GM12878 (cell line): ENCODE data around the gene SEMA5B. TPM values are rescaled to one million over a fixed set of nuclear protein-coding genes. Genes with fewer than 3 reads are reported as not detected.

Experiments
- ATAC-seq: fragments of 200-7000 bp; cut with Tn5 transposase; 3 replicates; pipeline ENCODE4 v1.9.1; 2020; ENCODE audit warnings: mild to moderate bottlenecking, moderate library complexity
- BruUV-seq: library from RNA; stranded (reverse); fragments of 400-500 nt; replicated peaks from 2 replicates; lab custom pipeline; 2021; lab: Mats Ljungman, UMichigan
- CTCF ChIA-PET: fragments of 300-600 bp; sonication (Branson Sonifier 250); formaldehyde crosslinking; extraction: SDS; loops from one replicate; lab custom pipeline; 2021; ENCODE audit warnings: inconsistent platforms; lab: Yijun Ruan, JAX
- POLR2A ChIA-PET: fragments of 350-600 bp; formaldehyde crosslinking; extraction: SDS; loops from one replicate; lab custom pipeline; 2021; ENCODE audit warnings: inconsistent platforms; lab: Charles Lee
- RAD21 ChIA-PET: fragments of 300-600 bp; sonication (Branson Sonifier 250); formaldehyde crosslinking; loops from one replicate; lab custom pipeline; 2023; ENCODE audit warnings: antibody characterized with exemption; ENCODE audit not compliant: unreplicated experiment; lab: Charles Lee
- SMC1A ChIA-PET: fragments of 300-600 bp; sonication (Branson Sonifier 250); formaldehyde crosslinking; loops from one replicate; lab custom pipeline; 2023; ENCODE audit not compliant: unreplicated experiment, uncharacterized antibody; lab: Charles Lee
- DNase-seq: peaks from one replicate; pipeline ENCODE4 v3.0.0-alpha.2; 2011; ENCODE audit warnings: low read depth, low spot score
- FAIRE-seq: peaks from 3 replicates; lab custom pipeline; 2011; peaks lifted over from hg19 to GRCh38; lab: Jason Lieb, UNC
- H2AFZ ChIP-seq: 2 replicates; pipeline ENCODE4 v1.6.0; 2011; ENCODE audit warnings: low read depth, low read length, control low read depth; ENCODE audit not compliant: control insufficient read depth
- H3K27ac ChIP-seq: 2 replicates; pipeline ENCODE4 v1.5.1; 2011; ENCODE audit warnings: control low read depth; ENCODE audit not compliant: control insufficient read depth, insufficient read depth
- H3K27me3 ChIP-seq, 2 experiments: replicated peaks in 1 of 2; 2 replicates each; pipeline versions ENCODE4 v1.6.0 to v1.6.1; 2011; ENCODE audit warnings: low read length in 1 of 2; ENCODE audit not compliant: control insufficient read depth in 2 of 2, insufficient read depth in 2 of 2
- H3K36me3 ChIP-seq, 2 experiments: 2 replicates each; pipeline ENCODE4 v1.5.1; 2011; ENCODE audit warnings: low read length in 1 of 2; ENCODE audit not compliant: control insufficient read depth in 2 of 2, insufficient read depth in 2 of 2
- H3K4me1 ChIP-seq: 2 replicates; pipeline ENCODE4 v1.6.1; 2011; ENCODE audit warnings: mild to moderate bottlenecking, low read length, moderate library complexity, mixed read lengths; ENCODE audit not compliant: control insufficient read depth, insufficient read depth
- H3K4me2 ChIP-seq: 2 replicates; pipeline ENCODE4 v1.6.0; 2011; ENCODE audit warnings: control low read depth; ENCODE audit not compliant: control insufficient read depth, insufficient read depth
- H3K4me3 ChIP-seq: fragments of 200-600 bp; sonication (generic); 2 replicates; pipeline ENCODE4 v1.5.1; 2016
- H3K79me2 ChIP-seq: 2 replicates; pipeline ENCODE4 v1.6.0; 2011; ENCODE audit warnings: low read length; ENCODE audit not compliant: control insufficient read depth, insufficient read depth
- H3K9ac ChIP-seq: 2 replicates; pipeline ENCODE4 v1.8.0; 2011; ENCODE audit warnings: low read length, control low read depth, mixed read lengths; ENCODE audit not compliant: control insufficient read depth, insufficient read depth
- H3K9me3 ChIP-seq: replicated peaks from 3 replicates; pipeline ENCODE4 v1.5.1; 2011; ENCODE audit warnings: mild to moderate bottlenecking, low read length; ENCODE audit not compliant: control insufficient read depth, insufficient read depth
- H4K20me1 ChIP-seq: 2 replicates; pipeline ENCODE4 v1.6.0; 2011; ENCODE audit not compliant: control insufficient read depth, insufficient read depth
- ATF3 ChIP-seq: IDR thresholded peaks from 2 replicates; pipeline ENCODE4 v1.6.1; 2011; ENCODE audit warnings: low read depth, mild to moderate bottlenecking, low read length, moderate library complexity, borderline replicate concordance; ENCODE audit errors: extremely low read depth
- CEBPZ ChIP-seq: fragments of 150-350 bp; IDR thresholded peaks from 2 replicates; pipeline ENCODE4 v1.6.1; 2016; ENCODE audit warnings: low read depth, low read length
- EZH2 ChIP-seq: IDR thresholded peaks from 2 replicates; pipeline ENCODE4 v1.6.1; 2012; ENCODE audit warnings: low read depth, mild to moderate bottlenecking, control low read depth, inconsistent platforms, low read length, borderline replicate concordance; ENCODE audit not compliant: control insufficient read depth
- HDGF ChIP-seq: fragments of 450-650 bp; IDR thresholded peaks from 2 replicates; pipeline ENCODE4 v1.6.1; 2016; ENCODE audit warnings: antibody characterized with exemption
- IKZF1 ChIP-seq: fragments of 450-650 bp; conservative IDR thresholded peaks from 2 replicates; pipeline ENCODE4 v1.6.1; 2017; ENCODE audit warnings: antibody characterized with exemption, mild to moderate bottlenecking
- MTA2 ChIP-seq: fragments of 450-650 bp; IDR thresholded peaks from 2 replicates; pipeline ENCODE4 v1.6.1; 2016; ENCODE audit warnings: low read depth, mild to moderate bottlenecking, moderate library complexity
- NR2C1 ChIP-seq: fragments of 450-650 bp; IDR thresholded peaks from 2 replicates; pipeline ENCODE4 v1.6.1; 2017; ENCODE audit warnings: antibody characterized with exemption, mild to moderate bottlenecking, moderate library complexity
- NR2F1 ChIP-seq: fragments of 450-650 bp; conservative IDR thresholded peaks from 2 replicates; pipeline ENCODE4 v1.6.1; 2017; ENCODE audit warnings: mild to moderate bottlenecking
- RAD51 ChIP-seq: fragments of 450-650 bp; IDR thresholded peaks from 2 replicates; pipeline ENCODE4 v1.6.1; 2016; ENCODE audit warnings: moderate library complexity, mild to moderate bottlenecking, inconsistent platforms
- RELA ChIP-seq: fragments of 450-650 bp; IDR thresholded peaks from 2 replicates; pipeline ENCODE4 v1.8.0; 2014; ENCODE audit warnings: borderline replicate concordance; ENCODE audit not compliant: partially characterized antibody
- RFX5 ChIP-seq: IDR thresholded peaks from 2 replicates; pipeline ENCODE4 v1.6.1; 2011; ENCODE audit warnings: low read depth, low read length, improper control_type of control experiment
- SREBF1 ChIP-seq: IDR thresholded peaks from 2 replicates; pipeline ENCODE4 v1.6.1; 2012; ENCODE audit warnings: mild to moderate bottlenecking, low read length
- TCF7 ChIP-seq: IDR thresholded peaks from 2 replicates; pipeline ENCODE4 v1.6.1; 2014; ENCODE audit warnings: antibody characterized with exemption, borderline replicate concordance
- WGBS: methylation state at CpG from one replicate; pipeline ENCODE4 v1.1.6; 2016; ENCODE audit warnings: low lambda C conversion rate; ENCODE audit not compliant: insufficient replicate concordance, insufficient coverage; ENCODE audit errors: missing lambda C conversion rate; 5-methylcytosine and 5-hydroxymethylcytosine counted together
- in situ Hi-C: fragments of 300-500 bp; cut with MboI; formaldehyde crosslinking; loops from 9 replicates; pipeline ENCODE4 v1.14.3; 2018; ENCODE audit warnings: mixed read lengths
- intact Hi-C: fragments of 100-400 bp; cut with micrococcal nuclease; formaldehyde crosslinking; loops from one replicate; pipeline ENCODE4 v1.14.2; 2022; ENCODE audit not compliant: unreplicated experiment
- polyA plus RNA-seq, 11 experiments: library from polyadenylated mRNA; depleted of rRNA in 4 of 11; unstranded in 6 of 11; stranded (reverse) in 5 of 11; fragments of >200 nt; fragmentation: Nextera tagmentation in 4 of 11; fragmentation: Illumina TruSeq in 1 of 11; extraction: Ambion mirVana in 4 of 11; extraction: Trizol in 1 of 11; gene quantifications; 1 replicate in 1 of 11; 2 replicates in 10 of 11; pipeline versions ENCODE4 v1.2.1 to v1.2.3, GENCODE V29; 2011 to 2016; ENCODE audit warnings: inconsistent platforms in 2 of 11, missing spikeins in 2 of 11, low read depth in 1 of 11
- total RNA-seq, 4 experiments: library from RNA; depleted of rRNA in 3 of 4; stranded (reverse); fragments of >200 nt in 3 of 4; fragmentation: Illumina TruSeq in 1 of 4; extraction: Trizol in 1 of 4; gene quantifications; 2 replicates each; pipeline versions ENCODE4 v1.2.1 to v1.2.3, GENCODE V29; 2013 to 2021
- TF ChIP-seq, protein P1 (sequence below): fragments of 450-650 bp; IDR thresholded peaks from 2 replicates; pipeline ENCODE4 v1.6.1; 2016; ENCODE audit warnings: mild to moderate bottlenecking
- TF ChIP-seq, protein P2 (sequence below): IDR thresholded peaks from 2 replicates; pipeline ENCODE4 v1.6.1; 2012; ENCODE audit warnings: low read depth, low read length, improper control_type of control experiment

The SEMA5B gene
- total and polyA plus RNA-seq, 10 of the 15 experiments (the other 5 are each of a cell fraction or from before 2014, with no cell fraction given), result 0.05 TPM; not detected in 9

- H3K27ac ChIP-seq, result no peak overlapping the region
- BruUV-seq, result no TSS peak
- CTCF ChIA-PET, result interaction anchor here (0.9 to 2.2 kb wide), 5 partner anchors 10 to 71 kb away, joined by 3 to 18 read pairs (median 4); no protein-coding TSS in a partner anchor
- peaks cover 3 to 7% of the 10 kb centered on the region in 2 experiments; a peak in 3 of 4 replicates for H3K27me3 ChIP-seq
- H4K20me1 ChIP-seq, result no peaks in the 10 kb centered on the region
- intact Hi-C loops, result no loop called here
- H3K4me3 ChIP-seq, result no peak overlapping the region
- no peaks in the 10 kb centered on the region for H3K79me2 ChIP-seq
- WGBS, result 11% methylated on average over 6 of the region's 6 CpGs
- no peak overlapping the region for H3K4me2 ChIP-seq
- TF ChIP-seq ATF3 (no peak), RFX5 (no peak), SREBF1 (no peak), MTA2 (no peak), HDGF (no peak), IKZF1 (no peak), RAD51 (no peak), RELA (no peak), NR2F1 (no peak), EZH2 (no peak), NR2C1 (no peak), CEBPZ (no peak), TCF7 (no peak)
- TF ChIP-seq, protein P1, sequence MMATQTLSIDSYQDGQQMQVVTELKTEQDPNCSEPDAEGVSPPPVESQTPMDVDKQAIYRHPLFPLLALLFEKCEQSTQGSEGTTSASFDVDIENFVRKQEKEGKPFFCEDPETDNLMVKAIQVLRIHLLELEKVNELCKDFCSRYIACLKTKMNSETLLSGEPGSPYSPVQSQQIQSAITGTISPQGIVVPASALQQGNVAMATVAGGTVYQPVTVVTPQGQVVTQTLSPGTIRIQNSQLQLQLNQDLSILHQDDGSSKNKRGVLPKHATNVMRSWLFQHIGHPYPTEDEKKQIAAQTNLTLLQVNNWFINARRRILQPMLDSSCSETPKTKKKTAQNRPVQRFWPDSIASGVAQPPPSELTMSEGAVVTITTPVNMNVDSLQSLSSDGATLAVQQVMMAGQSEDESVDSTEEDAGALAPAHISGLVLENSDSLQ, result no peak
- TF ChIP-seq, protein P2, sequence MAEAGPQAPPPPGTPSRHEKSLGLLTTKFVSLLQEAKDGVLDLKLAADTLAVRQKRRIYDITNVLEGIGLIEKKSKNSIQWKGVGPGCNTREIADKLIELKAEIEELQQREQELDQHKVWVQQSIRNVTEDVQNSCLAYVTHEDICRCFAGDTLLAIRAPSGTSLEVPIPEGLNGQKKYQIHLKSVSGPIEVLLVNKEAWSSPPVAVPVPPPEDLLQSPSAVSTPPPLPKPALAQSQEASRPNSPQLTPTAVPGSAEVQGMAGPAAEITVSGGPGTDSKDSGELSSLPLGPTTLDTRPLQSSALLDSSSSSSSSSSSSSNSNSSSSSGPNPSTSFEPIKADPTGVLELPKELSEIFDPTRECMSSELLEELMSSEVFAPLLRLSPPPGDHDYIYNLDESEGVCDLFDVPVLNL, result no peak
- TF ChIP-seq, all 136 proteins: peak for 0
- no peak overlapping the region for H3K9ac ChIP-seq
- no peaks in the 10 kb centered on the region for H3K4me1 ChIP-seq
- FAIRE-seq (no peak), ATAC-seq (no peak), DNase-seq (no peak)
- SMC1A ChIA-PET, result interaction anchor here (0.9 to 1.2 kb wide), 2 partner anchors 9 to 257 kb away, joined by 3 read pairs; no protein-coding TSS in a partner anchor
- in situ Hi-C loops, result no loop called here
- RAD21 ChIA-PET, result no interaction called here
- POLR2A ChIA-PET, result no interaction called here
- no peaks in the 10 kb centered on the region for H3K9me3 ChIP-seq
- no peaks in the 10 kb centered on the region for H3K36me3 ChIP-seq
- H2AFZ ChIP-seq, result no peak overlapping the region
Measured at GRCh38 chr3:123013876-123014275, 13.7 kb downstream of the SEMA5B start.
